ENCODE measurements around the gene DVL1.

GRCh38 chr1:1347663-1348419 lies 1.4 kb downstream of the DVL1 start:
- TF ChIP-seq EZH2 (IDR thresholded peaks at IDR 0.05; ENCODE audit: insufficient read depth, poor library complexity, severe bottlenecking), result no peak
- TF ChIP-seq EZH2phosphoT487 (IDR thresholded peaks at IDR 0.05; ENCODE audit: insufficient read depth, low read depth), result no peak
